Measurements from ENCODE around the gene ANGPTL4.
"Not testable (repeated sequence)": the region's sequence is repeated elsewhere in the genome, so short reads cannot be mapped to it uniquely, and the experiment has no call there.

The ANGPTL4 gene

GRCh38 chr19:8376373-8376974, 12.5 kb downstream of the ANGPTL4 start:
- not testable (repeated sequence) for H4K20me1 ChIP-seq (ENCODE audit: low read depth, low read length); H3K4me3 ChIP-seq (ENCODE audit: insufficient read depth, low read length, poor library complexity, severe bottlenecking); H3K9me3 ChIP-seq (ENCODE audit: insufficient read depth, low read length); H3K79me2 ChIP-seq (ENCODE audit: insufficient read depth, low read length); H3K9me2 ChIP-seq (replicated peaks; ENCODE audit: insufficient read depth, low read length); H3K27me3 ChIP-seq (ENCODE audit: low read length); H3K9ac ChIP-seq (ENCODE audit: low read length); H3K36me3 ChIP-seq (ENCODE audit: low read length); H2AFZ ChIP-seq (ENCODE audit: low read depth, low read length, severe bottlenecking); H3K4me2 ChIP-seq (ENCODE audit: low read depth, low read length, poor library complexity, severe bottlenecking); H3F3A ChIP-seq (ENCODE audit: insufficient read depth); H3K27ac ChIP-seq (ENCODE audit: low read depth, low read length)

- Histone ChIP-seq H3K79me2 (ENCODE audit: insufficient read depth, low read length) (no peaks in the 10 kb centered on the region), H4K20me1 (ENCODE audit: low read depth, low read length) (no peaks in the 10 kb centered on the region), H2AFZ (ENCODE audit: low read depth, low read length, severe bottlenecking) (no peak overlapping the region), H3K9me2 (replicated peaks; ENCODE audit: insufficient read depth, low read length) (no peaks in the 10 kb centered on the region), H3K4me3 (ENCODE audit: insufficient read depth, low read length, poor library complexity, severe bottlenecking) (no peak overlapping the region), H3K4me2 (ENCODE audit: low read depth, low read length, poor library complexity, severe bottlenecking) (no peak overlapping the region), H3K9me3 (ENCODE audit: insufficient read depth, low read length) (no peaks in the 10 kb centered on the region), H3K36me3 (ENCODE audit: low read length) (no peaks in the 10 kb centered on the region), H3K9ac (ENCODE audit: low read length) (no peak overlapping the region), H3K27ac (ENCODE audit: low read depth, low read length) (no peak overlapping the region), H3K27me3 (ENCODE audit: low read length) (no peaks in the 10 kb centered on the region), H3F3A (ENCODE audit: insufficient read depth) (no peaks in the 10 kb centered on the region)
- TF ChIP-seq EZH2phosphoT487 (conservative IDR thresholded peaks at IDR 0.05; ENCODE audit: low read length) (no peak), CTCF (IDR thresholded peaks at IDR 0.05; ENCODE audit: insufficient read depth, low read length, poor library complexity, severe bottlenecking) (no peak)
Observed at GRCh38 chr19:8377598-8377997, 13.6 kb downstream of the ANGPTL4 start.

- H3F3A ChIP-seq (ENCODE audit: insufficient read depth); H3K36me3 ChIP-seq (ENCODE audit: low read length); H3K9ac ChIP-seq (ENCODE audit: low read length); H3K27ac ChIP-seq (ENCODE audit: low read depth, low read length); H4K20me1 ChIP-seq (ENCODE audit: low read depth, low read length); H3K4me3 ChIP-seq (ENCODE audit: insufficient read depth, low read length, poor library complexity, severe bottlenecking); H3K27me3 ChIP-seq (ENCODE audit: low read length); H3K4me2 ChIP-seq (ENCODE audit: low read depth, low read length, poor library complexity, severe bottlenecking); H2AFZ ChIP-seq (ENCODE audit: low read depth, low read length, severe bottlenecking); H3K9me3 ChIP-seq (ENCODE audit: insufficient read depth, low read length); H3K79me2 ChIP-seq (ENCODE audit: insufficient read depth, low read length); H3K9me2 ChIP-seq (replicated peaks; ENCODE audit: insufficient read depth, low read length): not testable (repeated sequence)
Observed at GRCh38 chr19:8379156-8379891, 15.4 kb downstream of the ANGPTL4 start.

GRCh38 chr19:8384569-8384968, 20.6 kb downstream of the ANGPTL4 start:
- H3K9me2 ChIP-seq (replicated peaks; ENCODE audit: insufficient read depth, low read length); H3F3A ChIP-seq (ENCODE audit: insufficient read depth); H4K20me1 ChIP-seq (ENCODE audit: low read depth, low read length); H3K79me2 ChIP-seq (ENCODE audit: insufficient read depth, low read length); H3K4me2 ChIP-seq (ENCODE audit: low read depth, low read length, poor library complexity, severe bottlenecking); H3K9ac ChIP-seq (ENCODE audit: low read length); H3K27me3 ChIP-seq (ENCODE audit: low read length); H3K4me3 ChIP-seq (ENCODE audit: insufficient read depth, low read length, poor library complexity, severe bottlenecking); H3K27ac ChIP-seq (ENCODE audit: low read depth, low read length); H3K9me3 ChIP-seq (ENCODE audit: insufficient read depth, low read length); H2AFZ ChIP-seq (ENCODE audit: low read depth, low read length, severe bottlenecking); H3K36me3 ChIP-seq (ENCODE audit: low read length): not testable (repeated sequence)

GRCh38 chr19:8385103-8385502, 21.1 kb downstream of the ANGPTL4 start:
- H3F3A ChIP-seq (ENCODE audit: insufficient read depth); H3K27me3 ChIP-seq (ENCODE audit: low read length); H3K79me2 ChIP-seq (ENCODE audit: insufficient read depth, low read length); H3K4me3 ChIP-seq (ENCODE audit: insufficient read depth, low read length, poor library complexity, severe bottlenecking); H4K20me1 ChIP-seq (ENCODE audit: low read depth, low read length); H2AFZ ChIP-seq (ENCODE audit: low read depth, low read length, severe bottlenecking); H3K27ac ChIP-seq (ENCODE audit: low read depth, low read length); H3K9me3 ChIP-seq (ENCODE audit: insufficient read depth, low read length); H3K9ac ChIP-seq (ENCODE audit: low read length); H3K4me2 ChIP-seq (ENCODE audit: low read depth, low read length, poor library complexity, severe bottlenecking); H3K9me2 ChIP-seq (replicated peaks; ENCODE audit: insufficient read depth, low read length); H3K36me3 ChIP-seq (ENCODE audit: low read length): not testable (repeated sequence)

- H3K4me2 ChIP-seq (ENCODE audit: low read depth, low read length, poor library complexity, severe bottlenecking); H4K20me1 ChIP-seq (ENCODE audit: low read depth, low read length): not testable (repeated sequence)
Observed at GRCh38 chr19:8385566-8385965, 21.6 kb downstream of the ANGPTL4 start.

GRCh38 chr19:8386419-8386818, 22.5 kb downstream of the ANGPTL4 start:
- not testable (repeated sequence) for H3K79me2 ChIP-seq (ENCODE audit: insufficient read depth, low read length); H3F3A ChIP-seq (ENCODE audit: insufficient read depth); H3K9ac ChIP-seq (ENCODE audit: low read length); H3K4me2 ChIP-seq (ENCODE audit: low read depth, low read length, poor library complexity, severe bottlenecking); H4K20me1 ChIP-seq (ENCODE audit: low read depth, low read length); H3K9me2 ChIP-seq (replicated peaks; ENCODE audit: insufficient read depth, low read length); H3K9me3 ChIP-seq (ENCODE audit: insufficient read depth, low read length); H2AFZ ChIP-seq (ENCODE audit: low read depth, low read length, severe bottlenecking); H3K36me3 ChIP-seq (ENCODE audit: low read length); H3K4me3 ChIP-seq (ENCODE audit: insufficient read depth, low read length, poor library complexity, severe bottlenecking); H3K27ac ChIP-seq (ENCODE audit: low read depth, low read length); H3K27me3 ChIP-seq (ENCODE audit: low read length)

More at GRCh38 chr19:8385566-8385965, 21.6 kb downstream of the ANGPTL4 start:
- not testable (repeated sequence) for H3K4me3 ChIP-seq (ENCODE audit: insufficient read depth, low read length, poor library complexity, severe bottlenecking); H3K27me3 ChIP-seq (ENCODE audit: low read length); H2AFZ ChIP-seq (ENCODE audit: low read depth, low read length, severe bottlenecking); H3F3A ChIP-seq (ENCODE audit: insufficient read depth); H3K9me2 ChIP-seq (replicated peaks; ENCODE audit: insufficient read depth, low read length); H3K36me3 ChIP-seq (ENCODE audit: low read length); H3K9ac ChIP-seq (ENCODE audit: low read length); H3K9me3 ChIP-seq (ENCODE audit: insufficient read depth, low read length); H3K27ac ChIP-seq (ENCODE audit: low read depth, low read length); H3K79me2 ChIP-seq (ENCODE audit: insufficient read depth, low read length)
